ENCODE results near the gene IL1R2.

The IL1R2 gene

DNA sequence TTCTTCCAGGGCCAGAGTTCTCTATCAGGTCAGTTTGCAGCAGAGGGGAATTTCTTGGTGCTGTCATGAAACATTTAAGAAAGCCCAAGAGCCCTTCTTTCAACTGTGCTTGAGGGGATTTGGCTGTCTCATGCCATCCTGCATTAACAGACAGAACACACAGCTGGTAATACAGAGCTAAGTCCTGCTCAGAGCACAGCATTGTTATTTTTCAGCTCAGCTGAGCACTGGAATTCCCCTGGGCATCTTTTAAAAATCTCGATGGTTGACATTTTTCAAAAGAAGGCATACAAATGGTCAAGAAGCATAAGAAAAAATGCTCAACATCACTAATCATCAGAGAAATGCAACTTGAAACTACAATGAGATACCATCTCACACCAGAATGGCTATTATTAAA is 14.9 kb upstream of the IL1R2 start:
- H2AK5ac ChIP-seq (ENCODE audit: low read length), result no peak overlapping the region
- H3K23ac ChIP-seq (ENCODE audit: low read length), result no peak overlapping the region
- no peak overlapping the region for H3K56ac ChIP-seq (ENCODE audit: low read length)
- H3K18ac ChIP-seq (ENCODE audit: low read length), result no peak overlapping the region
- H2BK120ac ChIP-seq (ENCODE audit: low read depth, low read length), result no peak overlapping the region
- no peaks in the 10 kb centered on the region for H3K4me1 ChIP-seq (ENCODE audit: control insufficient read depth, low read depth, low read length)
- H3K4ac ChIP-seq (ENCODE audit: low read depth, low read length), result no peak overlapping the region
- no CpG with 5 or more reads among the region's 1 CpG for WGBS (ENCODE audit: extremely low coverage, insufficient coverage, low lambda C conversion rate)
- DNase-seq, result no peak
- H3K36me3 ChIP-seq (ENCODE audit: control insufficient read depth, insufficient read depth, low read length), result no peaks in the 10 kb centered on the region
- no peaks in the 10 kb centered on the region for H3K79me2 ChIP-seq (ENCODE audit: control insufficient read depth, insufficient read depth, low read length)
- no peak overlapping the region for H3K9ac ChIP-seq (ENCODE audit: low read length)
- no peak overlapping the region for H2BK15ac ChIP-seq (replicated peaks; ENCODE audit: low read depth)
- no peak overlapping the region for H3K27ac ChIP-seq (ENCODE audit: low read depth, low read length)
- H4K5ac ChIP-seq (ENCODE audit: low read length), result no peak overlapping the region
- no peaks in the 10 kb centered on the region for H3K27me3 ChIP-seq (ENCODE audit: insufficient read depth, low read length, poor library complexity)
- H3K79me1 ChIP-seq (ENCODE audit: low read length), result no peaks in the 10 kb centered on the region
- no peak overlapping the region for H3K4me3 ChIP-seq (ENCODE audit: low read length)
- no peak overlapping the region for H4K8ac ChIP-seq (ENCODE audit: low read depth, low read length)
- H2BK5ac ChIP-seq (ENCODE audit: low read length), result no peak overlapping the region
- H3K4me2 ChIP-seq (ENCODE audit: low read length), result no peak overlapping the region

DNA sequence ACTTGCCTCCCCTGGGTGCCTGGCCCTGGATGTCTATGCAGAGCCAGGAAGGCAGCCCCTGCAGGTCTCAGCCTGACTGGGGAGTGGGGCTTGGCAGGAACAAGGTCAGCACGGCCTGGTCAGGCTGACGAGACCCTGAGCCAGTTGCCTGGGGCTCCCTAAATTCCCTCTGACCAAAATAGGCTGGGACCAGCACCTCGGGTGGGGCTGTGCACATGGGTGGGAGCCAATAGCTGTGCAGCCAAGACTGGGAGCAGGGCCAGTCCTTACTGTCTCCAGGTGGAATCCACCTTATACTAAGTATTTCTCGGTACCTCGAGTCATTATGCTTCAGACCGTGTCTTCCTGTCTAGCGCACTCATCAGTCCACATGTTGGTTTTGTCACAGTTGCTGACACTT is 11.4 kb upstream of the IL1R2 start:
- no peaks in the 10 kb centered on the region for H3K4me1 ChIP-seq (ENCODE audit: control insufficient read depth, low read depth, low read length)
- no peak overlapping the region for H2BK5ac ChIP-seq (ENCODE audit: low read length)
- no peak overlapping the region for H3K4ac ChIP-seq (ENCODE audit: low read depth, low read length)
- no CpG with 5 or more reads among the region's 7 CpGs for WGBS (ENCODE audit: extremely low coverage, insufficient coverage, low lambda C conversion rate)
- no peak overlapping the region for H2BK120ac ChIP-seq (ENCODE audit: low read depth, low read length)
- H3K79me2 ChIP-seq (ENCODE audit: control insufficient read depth, insufficient read depth, low read length), result no peaks in the 10 kb centered on the region
- H2AK5ac ChIP-seq (ENCODE audit: low read length), result no peak overlapping the region
- H3K4me3 ChIP-seq (ENCODE audit: low read length), result no peak overlapping the region
- H3K23ac ChIP-seq (ENCODE audit: low read length), result no peak overlapping the region
- H3K36me3 ChIP-seq (ENCODE audit: control insufficient read depth, insufficient read depth, low read length), result no peaks in the 10 kb centered on the region
- no peaks in the 10 kb centered on the region for H3K27me3 ChIP-seq (ENCODE audit: insufficient read depth, low read length, poor library complexity)
- no peak for DNase-seq
- no peak overlapping the region for H3K27ac ChIP-seq (ENCODE audit: low read depth, low read length)
- H4K8ac ChIP-seq (ENCODE audit: low read depth, low read length), result no peak overlapping the region
- H3K18ac ChIP-seq (ENCODE audit: low read length), result no peak overlapping the region
- H3K9ac ChIP-seq (ENCODE audit: low read length), result no peak overlapping the region
- no peak overlapping the region for H4K5ac ChIP-seq (ENCODE audit: low read length)
- no peaks in the 10 kb centered on the region for H3K79me1 ChIP-seq (ENCODE audit: low read length)
- H2BK15ac ChIP-seq (replicated peaks; ENCODE audit: low read depth), result no peak overlapping the region
- no peak overlapping the region for H3K4me2 ChIP-seq (ENCODE audit: low read length)
- H3K56ac ChIP-seq (ENCODE audit: low read length), result no peak overlapping the region

GRCh38 chr2:101981066-101981465 is 10.7 kb upstream of the IL1R2 start:
- Histone ChIP-seq H3K4me1 (ENCODE audit: control insufficient read depth, low read depth, low read length) (no peaks in the 10 kb centered on the region), H2BK120ac (ENCODE audit: low read depth, low read length) (no peak overlapping the region), H3K4me3 (ENCODE audit: low read length) (no peak overlapping the region), H4K8ac (ENCODE audit: low read depth, low read length) (no peak overlapping the region), H3K23ac (ENCODE audit: low read length) (no peak overlapping the region), H3K4ac (ENCODE audit: low read depth, low read length) (no peak overlapping the region), H2AK5ac (ENCODE audit: low read length) (no peak overlapping the region), H4K5ac (ENCODE audit: low read length) (no peak overlapping the region), H3K79me1 (ENCODE audit: low read length) (no peaks in the 10 kb centered on the region), H3K79me2 (ENCODE audit: control insufficient read depth, insufficient read depth, low read length) (no peaks in the 10 kb centered on the region), H3K9ac (ENCODE audit: low read length) (no peak overlapping the region), H3K4me2 (ENCODE audit: low read length) (no peak overlapping the region), H3K27ac (ENCODE audit: low read depth, low read length) (no peak overlapping the region), H2BK15ac (replicated peaks; ENCODE audit: low read depth) (no peak overlapping the region), H3K56ac (ENCODE audit: low read length) (no peak overlapping the region), H2BK5ac (ENCODE audit: low read length) (no peak overlapping the region), H3K18ac (ENCODE audit: low read length) (no peak overlapping the region), H3K36me3 (ENCODE audit: control insufficient read depth, insufficient read depth, low read length) (no peaks in the 10 kb centered on the region), H3K27me3 (ENCODE audit: insufficient read depth, low read length, poor library complexity) (no peaks in the 10 kb centered on the region)
- DNase-seq, result no peak
- no CpG with 5 or more reads among the region's 5 CpGs for WGBS (ENCODE audit: extremely low coverage, insufficient coverage, low lambda C conversion rate)

- DNase-seq, result no peak
- H3K23ac ChIP-seq (ENCODE audit: low read length), result no peak overlapping the region
- no peaks in the 10 kb centered on the region for H3K27me3 ChIP-seq (ENCODE audit: insufficient read depth, low read length, poor library complexity)
- no CpG with 5 or more reads among the region's 4 CpGs for WGBS (ENCODE audit: extremely low coverage, insufficient coverage, low lambda C conversion rate)
- no peak overlapping the region for H2BK5ac ChIP-seq (ENCODE audit: low read length)
- no peaks in the 10 kb centered on the region for H3K79me1 ChIP-seq (ENCODE audit: low read length)
- no peak overlapping the region for H3K18ac ChIP-seq (ENCODE audit: low read length)
- H3K27ac ChIP-seq (ENCODE audit: low read depth, low read length), result no peak overlapping the region
- H3K4ac ChIP-seq (ENCODE audit: low read depth, low read length), result no peak overlapping the region
- no peak overlapping the region for H4K8ac ChIP-seq (ENCODE audit: low read depth, low read length)
- no peak overlapping the region for H2BK15ac ChIP-seq (replicated peaks; ENCODE audit: low read depth)
- H3K79me2 ChIP-seq (ENCODE audit: control insufficient read depth, insufficient read depth, low read length), result no peaks in the 10 kb centered on the region
- no peak overlapping the region for H2BK120ac ChIP-seq (ENCODE audit: low read depth, low read length)
- H3K4me3 ChIP-seq (ENCODE audit: low read length), result no peak overlapping the region
- H3K9ac ChIP-seq (ENCODE audit: low read length), result no peak overlapping the region
- no peaks in the 10 kb centered on the region for H3K36me3 ChIP-seq (ENCODE audit: control insufficient read depth, insufficient read depth, low read length)
- no peak overlapping the region for H2AK5ac ChIP-seq (ENCODE audit: low read length)
- no peak overlapping the region for H3K4me2 ChIP-seq (ENCODE audit: low read length)
- H4K5ac ChIP-seq (ENCODE audit: low read length), result no peak overlapping the region
- H3K56ac ChIP-seq (ENCODE audit: low read length), result no peak overlapping the region
- H3K4me1 ChIP-seq (ENCODE audit: control insufficient read depth, low read depth, low read length), result no peaks in the 10 kb centered on the region
Measured at GRCh38 chr2:101981504-101981903, 10.3 kb upstream of the IL1R2 start.

DNA sequence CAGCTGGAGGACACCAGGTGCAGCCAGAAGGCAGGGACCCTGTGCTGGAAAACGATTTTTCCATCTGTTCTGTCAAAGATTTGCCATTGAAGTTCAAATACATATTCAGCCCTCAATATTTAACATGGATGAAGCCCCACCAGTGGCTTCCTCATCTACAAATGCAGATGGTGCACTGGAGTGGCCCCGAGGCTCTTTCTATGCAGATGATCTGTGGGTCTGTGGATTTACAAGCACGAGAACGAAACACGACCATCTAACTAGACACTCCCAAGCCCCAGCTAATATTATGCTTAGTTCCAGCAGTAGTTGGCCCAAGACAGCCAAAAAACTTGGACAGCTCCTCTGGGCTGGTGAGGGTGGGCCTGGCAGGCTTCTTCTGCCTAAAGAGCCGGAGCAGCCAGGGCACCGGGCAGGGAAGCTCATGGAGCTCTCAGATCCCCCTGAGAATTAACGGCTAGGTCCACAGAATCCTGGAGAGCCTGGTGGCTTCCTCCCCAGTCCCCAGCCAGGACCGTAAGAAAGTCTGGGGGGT is 9.2 kb upstream of the IL1R2 start:
- Histone ChIP-seq H4K5ac (ENCODE audit: low read length) (no peak overlapping the region), H2BK5ac (ENCODE audit: low read length) (no peak overlapping the region), H3K18ac (ENCODE audit: low read length) (no peak overlapping the region), H2BK15ac (replicated peaks; ENCODE audit: low read depth) (no peak overlapping the region), H3K4me1 (ENCODE audit: control insufficient read depth, low read depth, low read length) (no peaks in the 10 kb centered on the region), H3K9ac (ENCODE audit: low read length) (no peak overlapping the region), H3K27me3 (ENCODE audit: insufficient read depth, low read length, poor library complexity) (no peaks in the 10 kb centered on the region), H2AK5ac (ENCODE audit: low read length) (no peak overlapping the region), H2BK120ac (ENCODE audit: low read depth, low read length) (no peak overlapping the region), H3K56ac (ENCODE audit: low read length) (no peak overlapping the region), H3K4me3 (ENCODE audit: low read length) (no peak overlapping the region), H3K27ac (ENCODE audit: low read depth, low read length) (no peak overlapping the region), H3K23ac (ENCODE audit: low read length) (no peak overlapping the region), H3K36me3 (ENCODE audit: control insufficient read depth, insufficient read depth, low read length) (no peaks in the 10 kb centered on the region), H3K79me2 (ENCODE audit: control insufficient read depth, insufficient read depth, low read length) (no peaks in the 10 kb centered on the region), H3K79me1 (ENCODE audit: low read length) (no peaks in the 10 kb centered on the region), H4K8ac (ENCODE audit: low read depth, low read length) (no peak overlapping the region), H3K4ac (ENCODE audit: low read depth, low read length) (no peak overlapping the region), H3K4me2 (ENCODE audit: low read length) (no peak overlapping the region)
- WGBS (ENCODE audit: extremely low coverage, insufficient coverage, low lambda C conversion rate), result no CpG with 5 or more reads among the region's 9 CpGs
- DNase-seq, result no peak

- Histone ChIP-seq H2BK120ac (ENCODE audit: low read depth, low read length) (no peak overlapping the region), H3K27ac (ENCODE audit: low read depth, low read length) (no peak overlapping the region), H2AK5ac (ENCODE audit: low read length) (no peak overlapping the region), H4K8ac (ENCODE audit: low read depth, low read length) (no peak overlapping the region), H3K79me1 (ENCODE audit: low read length) (no peaks in the 10 kb centered on the region), H3K4me1 (ENCODE audit: control insufficient read depth, low read depth, low read length) (no peaks in the 10 kb centered on the region), H3K27me3 (ENCODE audit: insufficient read depth, low read length, poor library complexity) (no peaks in the 10 kb centered on the region), H3K79me2 (ENCODE audit: control insufficient read depth, insufficient read depth, low read length) (no peaks in the 10 kb centered on the region), H3K18ac (ENCODE audit: low read length) (no peak overlapping the region), H2BK15ac (replicated peaks; ENCODE audit: low read depth) (no peak overlapping the region), H3K4me3 (ENCODE audit: low read length) (no peak overlapping the region), H3K23ac (ENCODE audit: low read length) (no peak overlapping the region), H3K4ac (ENCODE audit: low read depth, low read length) (no peak overlapping the region), H3K4me2 (ENCODE audit: low read length) (no peak overlapping the region), H2BK5ac (ENCODE audit: low read length) (no peak overlapping the region), H4K5ac (ENCODE audit: low read length) (no peak overlapping the region), H3K9ac (ENCODE audit: low read length) (no peak overlapping the region), H3K36me3 (ENCODE audit: control insufficient read depth, insufficient read depth, low read length) (no peaks in the 10 kb centered on the region), H3K56ac (ENCODE audit: low read length) (no peak overlapping the region)
- no CpG with 5 or more reads among the region's 8 CpGs for WGBS (ENCODE audit: extremely low coverage, insufficient coverage, low lambda C conversion rate)
- peak; percentile 25 for DNase-seq
Measured at GRCh38 chr2:101983486-101983885, 8.3 kb upstream of the IL1R2 start.
